ENCODE data around the gene TMIE.

Gene TMIE, protein sequence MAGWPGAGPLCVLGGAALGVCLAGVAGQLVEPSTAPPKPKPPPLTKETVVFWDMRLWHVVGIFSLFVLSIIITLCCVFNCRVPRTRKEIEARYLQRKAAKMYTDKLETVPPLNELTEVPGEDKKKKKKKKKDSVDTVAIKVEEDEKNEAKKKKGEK

DNA sequence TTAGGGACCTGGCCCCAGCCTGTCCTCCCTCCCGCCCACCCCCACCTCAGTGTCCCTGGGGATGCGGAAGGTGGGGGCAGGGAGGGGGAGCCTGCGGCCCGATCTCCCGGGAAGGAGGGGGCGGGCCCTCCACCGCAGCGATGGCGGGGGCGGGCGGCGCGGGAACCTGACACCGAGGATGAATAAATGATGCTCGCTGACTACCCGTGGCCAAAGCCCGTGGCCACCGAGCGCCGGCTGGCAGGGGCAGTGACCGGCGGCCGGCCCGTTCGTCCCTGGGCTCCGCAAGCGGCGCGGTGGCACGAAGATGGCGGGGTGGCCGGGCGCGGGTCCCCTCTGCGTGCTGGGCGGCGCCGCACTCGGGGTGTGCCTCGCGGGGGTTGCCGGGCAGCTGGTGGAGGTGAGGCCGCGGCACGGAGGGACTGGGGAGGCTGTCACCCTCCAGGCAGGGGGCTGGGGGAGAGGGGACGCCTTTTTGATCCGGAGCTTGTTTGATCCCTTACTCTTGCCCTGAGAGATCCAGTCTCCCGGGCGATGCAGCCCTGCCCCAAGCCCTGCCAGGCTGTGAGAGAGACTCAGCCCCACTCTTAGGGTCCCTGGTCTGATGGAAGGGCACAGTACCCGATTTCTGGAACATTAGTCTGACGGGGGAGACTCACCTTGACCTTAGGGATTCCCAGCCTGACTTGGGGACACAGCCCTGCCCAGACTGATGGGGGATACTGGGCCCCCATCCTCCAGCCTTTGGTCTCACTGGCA is at the start of gene TMIE:
Gene TMIE (plus strand): TSS at position 212 of the 759 bp plus-strand sequence. CDS start 96 bp downstream, at position 308.
- in situ Hi-C loops (cut with HindIII; ENCODE audit: low sequenced_read_pairs): no loop called here
- TF ChIP-seq, protein P1, sequence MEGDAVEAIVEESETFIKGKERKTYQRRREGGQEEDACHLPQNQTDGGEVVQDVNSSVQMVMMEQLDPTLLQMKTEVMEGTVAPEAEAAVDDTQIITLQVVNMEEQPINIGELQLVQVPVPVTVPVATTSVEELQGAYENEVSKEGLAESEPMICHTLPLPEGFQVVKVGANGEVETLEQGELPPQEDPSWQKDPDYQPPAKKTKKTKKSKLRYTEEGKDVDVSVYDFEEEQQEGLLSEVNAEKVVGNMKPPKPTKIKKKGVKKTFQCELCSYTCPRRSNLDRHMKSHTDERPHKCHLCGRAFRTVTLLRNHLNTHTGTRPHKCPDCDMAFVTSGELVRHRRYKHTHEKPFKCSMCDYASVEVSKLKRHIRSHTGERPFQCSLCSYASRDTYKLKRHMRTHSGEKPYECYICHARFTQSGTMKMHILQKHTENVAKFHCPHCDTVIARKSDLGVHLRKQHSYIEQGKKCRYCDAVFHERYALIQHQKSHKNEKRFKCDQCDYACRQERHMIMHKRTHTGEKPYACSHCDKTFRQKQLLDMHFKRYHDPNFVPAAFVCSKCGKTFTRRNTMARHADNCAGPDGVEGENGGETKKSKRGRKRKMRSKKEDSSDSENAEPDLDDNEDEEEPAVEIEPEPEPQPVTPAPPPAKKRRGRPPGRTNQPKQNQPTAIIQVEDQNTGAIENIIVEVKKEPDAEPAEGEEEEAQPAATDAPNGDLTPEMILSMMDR (IDR thresholded peaks at IDR 0.05; ENCODE audit: low read depth, low read length, missing control alignments): no peak
- no peak for DNase-seq (ENCODE audit: low read depth)
- H3K4me3 ChIP-seq (ENCODE audit: low read depth, low read length): peak within 1 kb of the TSS; percentile 19

DNA sequence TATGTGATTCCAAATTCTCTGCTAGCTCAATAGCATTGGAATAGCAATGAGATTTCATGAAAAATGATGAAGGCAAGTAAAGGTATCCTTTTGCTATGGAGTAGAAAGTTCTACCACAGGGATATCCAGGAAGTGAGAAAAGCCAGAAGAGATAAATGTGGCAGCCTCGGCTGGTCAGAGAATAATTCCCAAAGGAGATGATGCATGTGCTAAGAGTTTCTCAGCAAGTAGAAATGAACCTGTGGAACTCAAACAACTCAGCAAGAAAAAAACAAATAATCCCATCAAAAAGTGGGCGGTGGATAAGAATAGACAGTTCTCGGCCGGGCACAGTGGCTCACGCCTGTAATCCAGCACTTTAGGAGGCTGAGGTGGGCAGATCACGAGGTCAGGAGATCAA is 45.9 kb upstream of the TMIE start:
- TF ChIP-seq, protein P1 (IDR thresholded peaks at IDR 0.05; ENCODE audit: low read depth, low read length, missing control alignments): no peak
- no peak for DNase-seq (ENCODE audit: low read depth)
- no peak overlapping the region for H3K4me3 ChIP-seq (ENCODE audit: low read depth, low read length)
- in situ Hi-C loops (cut with HindIII; ENCODE audit: low sequenced_read_pairs): no loop called here

DNA sequence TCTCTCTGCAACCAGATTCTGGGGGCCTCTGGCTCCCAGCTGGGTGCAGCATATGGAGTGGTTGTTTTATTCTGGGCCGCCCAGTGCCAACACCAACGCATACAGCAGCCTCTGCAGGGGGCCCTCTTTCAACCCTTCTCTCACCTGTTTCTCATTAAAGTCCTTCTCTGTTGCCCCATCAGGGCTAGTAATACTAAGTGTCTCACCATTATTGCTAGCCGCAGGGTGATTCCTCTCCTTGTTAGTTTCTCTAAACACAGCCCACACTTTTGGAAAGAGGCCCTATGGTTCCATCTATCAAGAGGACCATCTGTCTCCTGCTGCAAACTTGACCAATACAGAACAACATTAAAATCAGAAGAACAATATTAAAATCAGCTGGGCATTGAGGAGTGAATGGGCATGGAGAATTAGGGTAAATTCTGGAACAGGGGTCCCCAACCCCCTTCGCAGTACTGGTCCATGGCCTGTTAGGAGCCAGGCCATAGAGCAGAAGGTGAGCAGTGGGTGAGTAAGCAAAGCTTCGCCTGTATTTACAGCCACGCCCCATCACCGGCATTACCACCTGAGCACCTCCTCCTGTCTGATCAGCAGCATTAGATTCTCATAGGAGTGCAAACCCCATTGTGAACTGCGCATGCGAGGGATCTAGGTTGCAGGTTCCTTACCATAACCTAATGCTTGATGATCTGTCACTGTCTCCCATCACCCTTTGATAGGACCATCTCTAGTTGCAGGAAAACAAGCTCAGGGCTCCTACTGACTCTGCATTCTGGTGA is 44.2 kb upstream of the TMIE start:
- in situ Hi-C loops (cut with HindIII; ENCODE audit: low sequenced_read_pairs): no loop called here

DNA sequence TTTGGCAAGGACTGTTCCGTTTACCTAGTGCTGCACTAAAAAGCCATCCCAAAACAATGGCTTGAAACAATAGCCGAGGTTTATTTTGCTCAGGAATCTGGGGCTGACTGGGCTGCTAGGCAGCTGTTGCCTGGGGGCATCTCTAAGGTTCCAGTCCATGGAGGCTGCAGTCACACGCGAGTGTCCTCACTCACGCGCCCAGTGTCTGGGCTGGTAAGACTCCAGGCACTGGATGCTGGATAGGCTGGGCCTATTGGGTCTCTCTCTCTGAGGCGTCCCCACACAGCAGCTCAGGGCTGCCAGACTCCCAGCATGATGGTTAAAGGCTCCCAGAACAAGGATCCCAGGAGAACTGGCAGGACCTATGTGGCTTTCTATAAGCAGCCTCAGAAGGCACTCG is 41.9 kb upstream of the TMIE start:
- no peak overlapping the region for H3K4me3 ChIP-seq (ENCODE audit: low read depth, low read length)
- TF ChIP-seq, protein P1 (IDR thresholded peaks at IDR 0.05; ENCODE audit: low read depth, low read length, missing control alignments): no peak
- DNase-seq (ENCODE audit: low read depth): no peak
- in situ Hi-C loops (cut with HindIII; ENCODE audit: low sequenced_read_pairs): no loop called here

More for the DNA sequence above, 44.2 kb upstream of the TMIE start:
- no peak for DNase-seq (ENCODE audit: low read depth)
- H3K4me3 ChIP-seq (ENCODE audit: low read depth, low read length): no peak overlapping the region
- TF ChIP-seq, protein P1 (IDR thresholded peaks at IDR 0.05; ENCODE audit: low read depth, low read length, missing control alignments): no peak

DNA sequence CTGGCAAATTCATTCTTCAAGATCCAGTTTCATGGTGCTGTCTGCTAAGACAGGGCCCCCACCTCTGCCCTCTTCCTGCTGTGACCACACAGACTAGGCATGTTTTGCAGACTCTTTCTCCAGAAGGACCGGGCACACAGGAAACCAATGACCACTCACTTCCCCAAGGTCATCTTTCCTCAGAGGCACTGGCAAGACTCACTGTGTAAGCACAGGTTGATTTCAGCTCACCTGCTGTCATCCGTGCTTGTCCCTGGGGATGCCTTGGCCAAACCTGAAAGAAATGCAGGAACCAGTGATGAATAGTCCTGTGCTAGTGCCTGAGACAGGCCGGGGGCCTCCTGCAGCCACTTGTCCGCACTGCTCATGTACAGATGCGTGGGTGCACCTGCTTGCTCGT is 41.2 kb upstream of the TMIE start:
- H3K4me3 ChIP-seq (ENCODE audit: low read depth, low read length): no peak overlapping the region
- in situ Hi-C loops (cut with HindIII; ENCODE audit: low sequenced_read_pairs): no loop called here
- TF ChIP-seq, protein P1 (IDR thresholded peaks at IDR 0.05; ENCODE audit: low read depth, low read length, missing control alignments): no peak
- no peak for DNase-seq (ENCODE audit: low read depth)
